ENCODE measurements around the gene CACNA2D3.

GRCh38 chr3:54520060-54520459, 397.7 kb downstream of the CACNA2D3 start:
- no peak for TF ChIP-seq POLR2AphosphoS5 (IDR thresholded peaks at IDR 0.05; ENCODE audit: borderline replicate concordance, low read depth, low read length)
- TF ChIP-seq EZH2 (IDR thresholded peaks at IDR 0.05): no peak
